Thoracic aorta (tissue), 2 donors: Measurements from ENCODE around the gene PTGFRN. TPM values are rescaled to one million over a fixed set of nuclear protein-coding genes. Genes with fewer than 3 reads are reported as not detected.

Experiments
- ATAC-seq: fragments of 150-250 bp; one replicate; pipeline ENCODE4 v1.8.0; 2017; ENCODE audit warnings: low read depth; ENCODE audit not compliant: insufficient number of reproducible peaks, low FRiP score
- DNase-seq: peaks from one replicate; pipeline ENCODE4 v3.0.0-alpha.2; 2020; ENCODE audit warnings: low spot score
- H3K27ac ChIP-seq, 2 donors: fragments of 200-600 bp; sonication (generic); 1 replicate in 1 of 2; 2 replicates in 1 of 2; pipeline ENCODE4 v1.5.1; 2016; ENCODE audit warnings: mild to moderate bottlenecking in 2 of 2, moderate library complexity in 2 of 2
- H3K27me3 ChIP-seq: fragments of 200-600 bp; sonication (generic); replicated peaks from 2 replicates; pipeline ENCODE4 v1.6.0; 2016; ENCODE audit warnings: mild to moderate bottlenecking; ENCODE audit not compliant: insufficient read depth
- H3K36me3 ChIP-seq: fragments of 200-600 bp; sonication (generic); one replicate; pipeline ENCODE4 v1.5.1; 2016
- H3K4me1 ChIP-seq, 2 donors: fragments of 200-600 bp; sonication (generic); 1 replicate in 1 of 2; 2 replicates in 1 of 2; pipeline versions ENCODE4 v1.5.1 to v1.6.0; 2016; ENCODE audit warnings: low read depth in 2 of 2, mild to moderate bottlenecking in 1 of 2; ENCODE audit not compliant: control insufficient read depth in 1 of 2
- H3K4me3 ChIP-seq: fragments of 200-600 bp; sonication (generic); 2 replicates; pipeline ENCODE4 v1.5.1; 2016; ENCODE audit warnings: mild to moderate bottlenecking
- H3K9me3 ChIP-seq: fragments of 200-600 bp; sonication (generic); 2 replicates; pipeline ENCODE4 v1.5.1; 2016
- total RNA-seq, 2 donors: library from RNA; depleted of rRNA; stranded (reverse); fragments of >200 nt; gene quantifications; one replicate each; pipeline versions ENCODE4 v1.1.0 to v1.2.3, GENCODE V29; 2016
- TF ChIP-seq, protein P1 (sequence below): fragments of 200-600 bp; sonication (generic); IDR thresholded peaks from one replicate; pipeline ENCODE4 v1.5.1; 2019; ENCODE audit warnings: antibody characterized with exemption

The PTGFRN gene
- total RNA-seq, 2 donors from 2014 or later, result 24.5 to 32.7 TPM

DNA sequence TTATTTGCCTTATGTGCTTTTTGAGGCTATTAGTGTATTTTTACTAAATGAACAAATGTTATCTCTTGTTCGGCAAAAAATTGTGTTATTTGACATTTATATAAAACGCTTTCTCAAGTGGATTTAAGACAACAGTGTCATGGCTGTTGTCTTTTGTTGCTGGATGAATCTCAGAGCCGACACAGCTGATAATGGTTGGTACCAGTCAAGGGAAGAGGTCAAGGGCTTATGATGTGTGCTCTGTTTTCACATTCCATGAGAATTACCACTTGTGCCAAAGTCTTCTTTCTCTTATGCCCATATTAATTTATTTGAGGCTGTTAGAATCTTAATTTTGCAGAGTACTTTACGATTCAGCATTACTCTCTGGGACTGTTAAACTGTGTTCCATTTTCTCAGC is 74.0 kb downstream of the PTGFRN start:
- no peaks in the 10 kb centered on the region for H3K36me3 ChIP-seq
- DNase-seq (no peak), ATAC-seq (no peak)
- peaks cover 4 to 25% of the 10 kb centered on the region in 2 donors for H3K4me1 ChIP-seq
- H3K27ac ChIP-seq, result no peak overlapping the region
- TF ChIP-seq, protein P1, sequence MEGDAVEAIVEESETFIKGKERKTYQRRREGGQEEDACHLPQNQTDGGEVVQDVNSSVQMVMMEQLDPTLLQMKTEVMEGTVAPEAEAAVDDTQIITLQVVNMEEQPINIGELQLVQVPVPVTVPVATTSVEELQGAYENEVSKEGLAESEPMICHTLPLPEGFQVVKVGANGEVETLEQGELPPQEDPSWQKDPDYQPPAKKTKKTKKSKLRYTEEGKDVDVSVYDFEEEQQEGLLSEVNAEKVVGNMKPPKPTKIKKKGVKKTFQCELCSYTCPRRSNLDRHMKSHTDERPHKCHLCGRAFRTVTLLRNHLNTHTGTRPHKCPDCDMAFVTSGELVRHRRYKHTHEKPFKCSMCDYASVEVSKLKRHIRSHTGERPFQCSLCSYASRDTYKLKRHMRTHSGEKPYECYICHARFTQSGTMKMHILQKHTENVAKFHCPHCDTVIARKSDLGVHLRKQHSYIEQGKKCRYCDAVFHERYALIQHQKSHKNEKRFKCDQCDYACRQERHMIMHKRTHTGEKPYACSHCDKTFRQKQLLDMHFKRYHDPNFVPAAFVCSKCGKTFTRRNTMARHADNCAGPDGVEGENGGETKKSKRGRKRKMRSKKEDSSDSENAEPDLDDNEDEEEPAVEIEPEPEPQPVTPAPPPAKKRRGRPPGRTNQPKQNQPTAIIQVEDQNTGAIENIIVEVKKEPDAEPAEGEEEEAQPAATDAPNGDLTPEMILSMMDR, result no peak
- H3K27me3 ChIP-seq, result no peaks in the 10 kb centered on the region
- H3K4me3 ChIP-seq, result no peak overlapping the region
- no peaks in the 10 kb centered on the region for H3K9me3 ChIP-seq

DNA sequence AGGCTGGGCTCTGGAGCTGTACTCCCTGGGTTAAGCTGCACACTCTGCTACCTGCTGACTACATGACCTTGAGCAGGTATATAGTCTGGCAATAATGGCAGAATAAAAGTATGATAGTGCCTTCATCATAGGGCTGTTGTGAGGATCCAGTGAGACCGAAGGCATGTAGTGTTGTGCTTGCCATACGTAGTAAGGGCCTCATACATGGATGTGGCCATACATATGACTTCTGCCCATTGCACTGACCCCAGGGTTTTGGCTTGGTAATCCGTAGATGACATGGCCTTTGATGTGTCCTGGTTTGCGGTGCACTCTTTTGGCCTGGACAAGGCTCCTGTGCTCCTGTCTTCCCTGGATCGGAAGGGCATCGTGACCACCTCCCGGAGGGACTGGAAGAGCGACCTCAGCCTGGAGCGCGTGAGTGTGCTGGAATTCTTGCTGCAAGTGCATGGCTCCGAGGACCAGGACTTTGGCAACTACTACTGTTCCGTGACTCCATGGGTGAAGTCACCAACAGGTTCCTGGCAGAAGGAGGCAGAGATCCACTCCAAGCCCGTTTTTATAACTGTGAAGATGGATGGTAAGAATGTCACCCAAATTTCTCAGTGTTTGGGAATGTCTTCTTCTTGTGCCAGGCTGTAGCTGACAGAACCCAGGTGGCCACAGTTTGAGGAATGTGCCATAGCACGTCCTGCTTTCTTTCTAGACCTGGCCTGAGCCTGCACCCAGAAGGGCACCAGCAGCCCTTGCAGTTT is 74.9 kb downstream of the PTGFRN start:
- Histone ChIP-seq H3K4me1 (peaks cover 4 to 26% of the 10 kb centered on the region in 2 donors), H3K9me3 (no peaks in the 10 kb centered on the region), H3K27me3 (no peaks in the 10 kb centered on the region), H3K27ac (no peak overlapping the region), H3K4me3 (no peak overlapping the region), H3K36me3 (no peaks in the 10 kb centered on the region)
- DNase-seq (no peak), ATAC-seq (peak; percentile 56)
- TF ChIP-seq, protein P1, result no peak

DNA sequence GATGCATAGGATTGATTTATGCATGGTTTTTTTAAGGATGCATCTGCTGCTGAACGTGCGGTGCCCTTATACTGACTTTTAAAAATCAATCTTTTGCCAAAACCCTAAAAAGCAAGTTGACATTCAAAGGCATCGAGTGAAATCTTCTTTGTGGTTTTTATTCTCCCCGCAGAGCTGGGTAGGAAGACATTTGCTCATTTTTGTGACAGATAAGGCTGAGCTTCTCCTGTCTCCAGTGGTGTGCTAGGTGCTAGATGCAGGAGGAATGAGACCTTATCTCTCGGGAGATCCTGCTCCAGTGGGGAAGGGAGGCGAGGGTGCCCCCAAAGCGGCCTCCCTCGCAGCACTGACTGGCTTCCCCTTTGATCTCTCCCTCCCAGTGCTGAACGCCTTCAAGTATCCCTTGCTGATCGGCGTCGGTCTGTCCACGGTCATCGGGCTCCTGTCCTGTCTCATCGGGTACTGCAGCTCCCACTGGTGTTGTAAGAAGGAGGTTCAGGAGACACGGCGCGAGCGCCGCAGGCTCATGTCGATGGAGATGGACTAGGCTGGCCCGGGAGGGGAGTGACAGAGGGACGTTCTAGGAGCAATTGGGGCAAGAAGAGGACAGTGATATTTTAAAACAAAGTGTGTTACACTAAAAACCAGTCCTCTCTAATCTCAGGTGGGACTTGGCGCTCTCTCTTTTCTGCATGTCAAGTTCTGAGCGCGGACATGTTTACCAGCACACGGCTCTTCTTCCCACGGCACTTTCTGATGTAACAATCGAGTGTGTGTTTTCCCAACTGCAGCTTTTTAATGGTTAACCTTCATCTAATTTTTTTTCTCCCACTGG is 76.9 kb downstream of the PTGFRN start:
- TF ChIP-seq, protein P1, result no peak
- DNase-seq (no peak), ATAC-seq (no peak)
- no peak overlapping the region for H3K4me3 ChIP-seq
- no peaks in the 10 kb centered on the region for H3K36me3 ChIP-seq
- H3K27me3 ChIP-seq, result no peaks in the 10 kb centered on the region
- H3K9me3 ChIP-seq, result no peaks in the 10 kb centered on the region
- H3K4me1 ChIP-seq, result peaks cover 10 to 39% of the 10 kb centered on the region in 2 donors
- no peak overlapping the region for H3K27ac ChIP-seq

DNA sequence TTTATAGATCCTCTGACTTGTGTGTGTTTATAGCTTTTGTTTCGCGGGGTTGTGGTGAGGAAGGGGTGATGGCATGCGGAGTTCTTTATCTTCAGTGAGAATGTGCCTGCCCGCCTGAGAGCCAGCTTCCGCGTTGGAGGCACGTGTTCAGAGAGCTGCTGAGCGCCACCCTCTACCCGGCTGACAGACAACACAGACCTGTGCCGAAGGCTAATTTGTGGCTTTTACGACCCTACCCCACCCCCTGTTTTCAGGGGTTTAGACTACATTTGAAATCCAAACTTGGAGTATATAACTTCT is 77.5 kb downstream of the PTGFRN start:
- H3K9me3 ChIP-seq, result no peaks in the 10 kb centered on the region
- DNase-seq, result no peak

DNA sequence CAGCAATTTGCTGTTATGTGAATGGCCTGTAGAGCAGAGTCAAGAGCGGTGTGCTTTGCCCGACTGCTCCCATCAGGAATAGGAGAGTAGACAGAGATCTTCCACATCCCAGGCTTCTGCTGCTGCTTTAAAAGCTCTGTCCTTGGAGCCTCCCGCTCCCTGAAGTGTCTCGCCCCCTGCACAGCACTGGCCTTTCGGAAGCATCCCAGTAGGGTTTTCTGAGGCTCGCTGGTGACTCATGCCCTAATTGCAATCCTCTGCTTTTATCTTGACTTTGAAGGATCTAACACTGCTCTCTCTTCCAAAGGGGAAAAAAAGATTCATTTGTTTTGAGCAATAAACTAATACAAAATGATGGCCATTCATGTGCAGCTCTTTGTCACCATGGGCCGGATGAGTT is 78.5 kb downstream of the PTGFRN start:
- Histone ChIP-seq H3K4me3 (no peak overlapping the region), H3K27me3 (no peaks in the 10 kb centered on the region), H3K9me3 (no peaks in the 10 kb centered on the region), H3K36me3 (no peaks in the 10 kb centered on the region), H3K4me1 (peaks cover 10 to 33% of the 10 kb centered on the region in 2 donors), H3K27ac (no peak overlapping the region)
- ATAC-seq (no peak), DNase-seq (no peak)
- TF ChIP-seq, protein P1, result no peak

More for the DNA sequence above, 77.5 kb downstream of the PTGFRN start:
- TF ChIP-seq, protein P1, result no peak
- no peaks in the 10 kb centered on the region for H3K36me3 ChIP-seq
- H3K4me1 ChIP-seq, result peaks cover 10 to 39% of the 10 kb centered on the region in 2 donors
- no peaks in the 10 kb centered on the region for H3K27me3 ChIP-seq
- H3K4me3 ChIP-seq, result no peak overlapping the region
- ATAC-seq, result no peak
- H3K27ac ChIP-seq, result no peak overlapping the region
